Keratinocyte (primary cell): Measurements from ENCODE around the gene PRPF38A. TPM values are rescaled to one million over a fixed set of nuclear protein-coding genes. Genes with fewer than 3 reads are reported as not detected.

Experiments used
- DNase-seq: peaks from one replicate; pipeline ENCODE4 v3.0.0-alpha.2; 2011; ENCODE audit warnings: low read depth, missing footprints, low spot score
- FAIRE-seq: peaks from 2 replicates; lab custom pipeline; 2011; peaks lifted over from hg19 to GRCh38; lab: Jason Lieb, UNC
- H2AFZ ChIP-seq: 2 replicates; pipeline ENCODE4 v1.6.0; 2012; ENCODE audit warnings: low read length, control low read depth, inconsistent platforms; ENCODE audit not compliant: control insufficient read depth
- H3K27ac ChIP-seq: 2 replicates; pipeline ENCODE4 v1.5.1; 2011; ENCODE audit warnings: low read length; ENCODE audit not compliant: control insufficient read depth, insufficient read depth
- H3K27me3 ChIP-seq: 3 replicates; pipeline ENCODE4 v1.6.0; 2011; ENCODE audit warnings: low read length; ENCODE audit not compliant: control insufficient read depth, insufficient read depth; ENCODE audit errors: extremely low read depth
- H3K36me3 ChIP-seq, 2 experiments: 2 replicates in 1 of 2; 3 replicates in 1 of 2; pipeline ENCODE4 v1.5.1; 2011; ENCODE audit warnings: low read length in 2 of 2, mild to moderate bottlenecking in 1 of 2; ENCODE audit not compliant: control insufficient read depth in 2 of 2, insufficient read depth in 2 of 2; ENCODE audit errors: extremely low read depth in 1 of 2
- H3K4me1 ChIP-seq: 3 replicates; pipeline ENCODE4 v1.5.1; 2011; ENCODE audit warnings: low read length; ENCODE audit not compliant: control insufficient read depth, insufficient read depth; ENCODE audit errors: extremely low read depth
- H3K4me2 ChIP-seq: 3 replicates; pipeline ENCODE4 v1.6.0; 2011; ENCODE audit warnings: low read depth, low read length; ENCODE audit not compliant: control insufficient read depth, insufficient read depth; ENCODE audit errors: extremely low read depth
- H3K4me3 ChIP-seq, 3 experiments: fragments of 200-600 bp in 1 of 3; sonication (generic) in 1 of 3; 2 replicates in 2 of 3; 3 replicates in 1 of 3; pipeline ENCODE4 v1.5.1; 2011 to 2016; ENCODE audit warnings: low read length in 3 of 3, mild to moderate bottlenecking in 3 of 3, control low read depth in 2 of 3, inconsistent platforms in 1 of 3, low read depth in 1 of 3, mixed read lengths in 1 of 3, mixed run types in 1 of 3, moderate library complexity in 1 of 3; ENCODE audit not compliant: control insufficient read depth in 2 of 3, insufficient read depth in 2 of 3; ENCODE audit errors: extremely low read depth in 1 of 3
- H3K79me2 ChIP-seq: 2 replicates; pipeline ENCODE4 v1.6.0; 2012; ENCODE audit warnings: low read length; ENCODE audit not compliant: control insufficient read depth, insufficient read depth
- H3K9ac ChIP-seq: 3 replicates; pipeline ENCODE4 v1.6.0; 2011; ENCODE audit warnings: low read length; ENCODE audit not compliant: control insufficient read depth, insufficient read depth; ENCODE audit errors: extremely low read depth
- H3K9me1 ChIP-seq: 3 replicates; pipeline ENCODE4 v1.6.0; 2011; ENCODE audit warnings: low read length; ENCODE audit not compliant: control insufficient read depth, insufficient read depth; ENCODE audit errors: extremely low read depth
- H3K9me3 ChIP-seq: 2 replicates; pipeline ENCODE4 v1.5.1; 2012; ENCODE audit warnings: low read depth, low read length; ENCODE audit not compliant: control insufficient read depth
- H4K20me1 ChIP-seq: 3 replicates; pipeline ENCODE4 v1.6.0; 2011; ENCODE audit warnings: low read length; ENCODE audit not compliant: control insufficient read depth, insufficient read depth; ENCODE audit errors: extremely low read depth
- EZH2 ChIP-seq: IDR thresholded peaks from one replicate; pipeline ENCODE4 v1.6.1; 2012; ENCODE audit warnings: inconsistent platforms, mild to moderate bottlenecking, low read length, moderate library complexity
- dilution Hi-C: fragments of 300-500 bp; cut with MboI; formaldehyde crosslinking; loops from one replicate; pipeline ENCODE4 v1.7.0; 2020; ENCODE audit warnings: low sequenced_read_pairs; ENCODE audit not compliant: extremely low pct_ligation_motif_present
- polyA plus RNA-seq, 5 experiments: library from polyadenylated mRNA; depleted of rRNA in 3 of 5; stranded (reverse) in 3 of 5; stranded (forward) in 1 of 5; unstranded in 1 of 5; fragments of >200 nt; gene quantifications; 1 replicate in 1 of 5; 2 replicates in 3 of 5; 3 replicates in 1 of 5; pipeline versions ENCODE4 v1.2.1 to v1.2.3, GENCODE V29; 2011 to 2012; ENCODE audit warnings: missing spikeins in 2 of 5, low read depth in 1 of 5, low replicate concordance in 1 of 5
- TF ChIP-seq, protein P1 (sequence below), 3 experiments: IDR thresholded peaks in 1 of 3; conservative IDR thresholded peaks in 1 of 3; optimal IDR thresholded peaks in 1 of 3; 2 replicates in 2 of 3; 3 replicates in 1 of 3; pipeline versions ENCODE3 to v1.5.1; 2011; ENCODE audit warnings: low read length in 3 of 3, mild to moderate bottlenecking in 3 of 3, moderate library complexity in 2 of 3, control low read depth in 1 of 3, inconsistent platforms in 1 of 3; ENCODE audit not compliant: insufficient read depth in 2 of 3; ENCODE audit errors: extremely low read depth in 1 of 3

Gene PRPF38A
- polyA plus RNA-seq, 1 donor (not counting 4 experiments of a cell fraction or from before 2014, with no cell fraction given) = 29.5 TPM

DNA sequence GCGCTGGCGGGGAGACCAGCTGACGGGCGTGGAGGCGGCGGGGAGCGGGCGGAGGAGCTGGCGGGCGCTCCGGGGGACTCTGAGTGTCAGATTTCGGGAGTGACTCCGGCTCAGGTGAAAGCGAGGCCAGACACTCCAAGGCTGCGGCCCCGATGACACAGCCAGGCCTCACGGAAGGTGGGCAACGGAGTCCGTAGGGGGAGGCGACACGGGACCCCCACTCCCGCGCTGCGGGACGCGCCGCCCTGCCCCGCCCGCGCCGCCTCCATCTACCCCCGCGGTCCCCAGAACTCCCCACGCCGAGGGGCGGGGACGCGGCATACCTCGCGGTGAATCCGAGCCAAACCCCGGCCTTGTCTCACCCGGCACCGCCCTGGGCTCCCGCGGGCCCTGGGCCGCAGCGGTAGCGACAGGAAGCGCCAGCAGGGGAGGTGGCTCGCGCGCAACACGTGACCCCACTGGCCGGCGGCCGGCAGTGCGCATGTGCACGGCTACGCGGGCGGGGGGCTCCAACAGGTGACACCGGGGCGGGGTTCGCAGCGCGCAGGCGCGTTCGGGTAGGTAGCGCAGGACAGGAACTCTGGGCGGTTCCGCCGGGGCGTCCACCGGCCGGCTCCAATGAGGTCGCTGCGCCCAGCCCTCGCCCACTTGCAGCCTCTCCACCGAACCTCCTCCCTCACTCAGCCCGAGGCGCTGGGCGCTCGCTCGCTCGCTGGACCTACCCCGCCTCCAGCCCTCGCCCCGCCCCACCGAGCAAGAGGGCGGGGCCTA is 38.5 kb upstream of the PRPF38A start, which contains the start of gene CC2D1B:
CC2D1B (minus strand) TSS at position 460 of the 771 bp plus-strand sequence. CDS start 1,585 bp downstream, outside the sequence.
- FAIRE-seq = no peak
- dilution Hi-C loops = no loop called here
- no peak for TF ChIP-seq EZH2
- TF ChIP-seq, protein P1, sequence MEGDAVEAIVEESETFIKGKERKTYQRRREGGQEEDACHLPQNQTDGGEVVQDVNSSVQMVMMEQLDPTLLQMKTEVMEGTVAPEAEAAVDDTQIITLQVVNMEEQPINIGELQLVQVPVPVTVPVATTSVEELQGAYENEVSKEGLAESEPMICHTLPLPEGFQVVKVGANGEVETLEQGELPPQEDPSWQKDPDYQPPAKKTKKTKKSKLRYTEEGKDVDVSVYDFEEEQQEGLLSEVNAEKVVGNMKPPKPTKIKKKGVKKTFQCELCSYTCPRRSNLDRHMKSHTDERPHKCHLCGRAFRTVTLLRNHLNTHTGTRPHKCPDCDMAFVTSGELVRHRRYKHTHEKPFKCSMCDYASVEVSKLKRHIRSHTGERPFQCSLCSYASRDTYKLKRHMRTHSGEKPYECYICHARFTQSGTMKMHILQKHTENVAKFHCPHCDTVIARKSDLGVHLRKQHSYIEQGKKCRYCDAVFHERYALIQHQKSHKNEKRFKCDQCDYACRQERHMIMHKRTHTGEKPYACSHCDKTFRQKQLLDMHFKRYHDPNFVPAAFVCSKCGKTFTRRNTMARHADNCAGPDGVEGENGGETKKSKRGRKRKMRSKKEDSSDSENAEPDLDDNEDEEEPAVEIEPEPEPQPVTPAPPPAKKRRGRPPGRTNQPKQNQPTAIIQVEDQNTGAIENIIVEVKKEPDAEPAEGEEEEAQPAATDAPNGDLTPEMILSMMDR (optimal IDR thresholded peaks at IDR 0.05 in 1 of 3, IDR thresholded peaks at IDR 0.05 in 1 of 3, conservative IDR thresholded peaks at IDR 0.05 in 1 of 3; ENCODE audit: extremely low read depth in 1 of 3, insufficient read depth in 2 of 3, low read length in 3 of 3) = peak in 1 of 3 experiments; percentile 9

DNA sequence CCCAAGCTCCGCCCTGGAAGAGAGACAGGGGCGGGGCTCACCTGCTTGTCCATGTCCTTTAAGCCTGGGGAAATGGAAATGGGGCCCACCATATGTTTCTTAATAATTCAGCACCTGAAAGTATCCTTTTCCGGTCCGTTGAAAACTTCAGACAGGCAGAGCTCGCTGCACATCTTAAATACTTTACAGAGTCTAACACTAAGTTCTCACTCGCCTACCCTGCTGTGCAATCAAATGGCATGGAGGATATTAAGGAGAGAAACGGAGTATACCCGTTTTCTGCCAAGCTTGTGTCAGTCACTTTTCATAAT is 37.9 kb upstream of the PRPF38A start:
- DNase-seq (no peak), FAIRE-seq (no peak)
- Histone ChIP-seq H3K79me2 (peaks cover 20% of the 10 kb centered on the region), H3K4me1 (peaks cover 29% of the 10 kb centered on the region), H2AFZ (peak overlapping the region; percentile 49), H3K9me3 (no peaks in the 10 kb centered on the region), H3K36me3 (peaks cover 11 to 12% of the 10 kb centered on the region in 2 experiments), H3K27me3 (no peaks in the 10 kb centered on the region), H3K4me2 (peak overlapping the region; percentile 74), H3K9ac (peak overlapping the region; percentile 13), H3K4me3 (peak overlapping the region; percentile 17 to 57 (median 41)), H4K20me1 (no peaks in the 10 kb centered on the region), H3K27ac (peak overlapping the region; percentile 10), H3K9me1 (peaks cover 2% of the 10 kb centered on the region)
- TF ChIP-seq, protein P1 (optimal IDR thresholded peaks at IDR 0.05 in 1 of 3, IDR thresholded peaks at IDR 0.05 in 1 of 3, conservative IDR thresholded peaks at IDR 0.05 in 1 of 3; ENCODE audit: extremely low read depth in 1 of 3, insufficient read depth in 2 of 3, low read length in 3 of 3) = no peak
- TF ChIP-seq EZH2 = no peak
- dilution Hi-C loops = no loop called here

More for the DNA sequence above, 38.5 kb upstream of the PRPF38A start, which contains the start of gene CC2D1B:
- Histone ChIP-seq H3K9ac (peak within 1 kb of the TSS; percentile 95), H2AFZ (peak within 1 kb of the TSS; percentile 80), H3K9me1 (peaks cover 2% of the 10 kb centered on the region), H4K20me1 (no peaks in the 10 kb centered on the region), H3K36me3 (peaks cover 11 to 13% of the 10 kb centered on the region in 2 experiments), H3K4me2 (peak within 1 kb of the TSS; percentile 93), H3K27ac (peak within 1 kb of the TSS; percentile 95), H3K27me3 (no peaks in the 10 kb centered on the region), H3K9me3 (no peaks in the 10 kb centered on the region), H3K79me2 (peaks cover 20% of the 10 kb centered on the region), H3K4me1 (peaks cover 29% of the 10 kb centered on the region), H3K4me3 (peak within 1 kb of the TSS; percentile 78 to 96 (median 96))
- peak; percentile 95 for DNase-seq
